ENCODE measurements around the gene HOXD8.

Gene HOXD8

DNA sequence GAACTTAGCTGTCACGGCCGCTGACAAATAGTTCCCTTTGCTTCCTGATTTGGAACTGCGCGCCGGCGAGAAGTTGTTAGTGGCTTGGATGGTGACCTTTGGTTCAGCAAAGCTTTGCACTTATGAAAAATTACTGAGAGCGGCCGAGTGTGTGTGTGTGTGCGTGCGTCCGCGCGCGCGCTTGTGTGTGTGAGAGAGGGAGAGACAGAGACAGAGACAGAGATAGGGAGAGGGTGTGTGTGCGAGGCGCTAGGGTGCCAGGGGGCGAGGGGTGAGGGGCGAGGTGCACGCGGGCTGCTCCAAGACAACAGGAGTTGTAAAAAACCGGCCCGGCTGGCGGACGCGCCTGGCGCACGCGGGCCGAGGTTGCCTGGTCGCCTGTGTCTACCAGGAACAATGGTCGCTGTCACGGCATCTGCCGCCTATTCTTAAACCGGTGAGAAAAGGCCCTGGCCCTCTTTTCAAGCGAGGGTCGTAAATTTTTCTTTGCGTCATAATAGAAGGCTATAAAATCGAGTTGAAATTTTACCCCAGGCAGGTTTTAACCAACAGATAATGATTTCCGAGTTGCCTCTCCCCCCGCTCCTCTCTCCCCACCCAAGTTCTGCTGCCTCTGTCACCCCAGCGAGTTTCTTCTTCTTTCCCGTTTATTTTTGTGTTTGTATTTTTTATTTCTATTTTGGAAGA is 28.1 kb downstream of the HOXD8 start:
- DNase-seq (ENCODE audit: low read depth in 1 of 2, low spot score in 1 of 2): no peak

DNA sequence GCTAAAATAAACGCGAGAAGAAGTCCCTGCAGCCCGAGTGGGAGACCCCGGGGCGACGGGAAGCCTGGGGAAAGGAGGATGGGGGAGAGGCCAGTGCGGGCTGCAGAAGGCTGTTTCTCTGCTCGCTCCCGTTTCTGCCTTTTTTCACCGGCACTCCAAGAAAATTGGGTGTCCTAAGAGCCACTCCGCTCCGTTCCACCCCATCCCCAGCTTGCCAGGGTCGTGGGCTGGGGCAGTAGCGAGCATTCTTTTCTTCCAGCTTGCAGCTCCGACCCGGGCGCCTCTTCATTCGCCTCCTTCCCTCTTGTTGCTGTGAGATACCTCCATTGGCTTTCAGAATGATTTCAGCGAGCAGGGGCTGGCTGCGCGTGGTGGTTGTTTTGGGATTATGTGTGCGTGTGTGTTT is 28.7 kb downstream of the HOXD8 start:
- DNase-seq (ENCODE audit: low read depth in 1 of 2, low spot score in 1 of 2): no peak

DNA sequence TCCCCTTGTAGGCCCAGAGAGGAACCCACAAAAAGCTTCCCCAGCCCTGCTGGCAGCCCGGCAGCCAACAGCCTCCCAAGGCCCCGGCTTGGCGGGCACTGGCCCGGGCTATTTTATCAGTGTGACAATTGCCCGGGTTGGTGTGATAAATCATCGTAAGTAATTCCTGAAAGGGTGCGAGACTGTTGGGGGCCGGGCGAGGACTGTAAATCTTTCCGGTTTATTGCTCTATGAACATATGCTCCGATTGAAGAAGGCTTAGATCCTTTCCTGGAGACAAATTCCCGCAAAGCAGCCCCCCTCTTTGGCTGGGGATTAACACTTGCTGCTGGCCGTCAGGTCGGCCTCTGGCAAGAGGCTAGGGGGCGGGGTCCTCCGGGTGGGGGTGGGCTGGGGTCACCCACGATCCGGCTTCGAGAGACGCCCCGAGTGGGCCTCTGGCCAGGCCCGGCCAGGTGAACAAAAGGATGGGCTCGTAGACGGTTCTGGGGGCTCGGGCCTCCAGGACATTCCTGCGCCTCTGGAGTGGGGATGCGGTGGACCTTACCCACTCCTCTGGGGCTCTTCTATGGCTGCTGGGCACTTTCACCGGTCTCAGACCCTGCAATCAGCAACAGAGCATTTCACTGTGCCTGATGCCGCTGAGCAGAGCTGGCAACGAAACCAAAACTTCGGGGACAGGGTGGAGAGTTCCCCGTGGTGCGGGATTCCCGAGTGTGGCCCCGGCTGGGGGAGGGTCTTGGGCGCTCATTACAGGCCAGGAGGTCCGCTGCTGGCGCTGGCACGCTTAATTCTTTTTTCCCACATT is 29.6 kb downstream of the HOXD8 start:
- no peak for DNase-seq (ENCODE audit: low read depth in 1 of 2, low spot score in 1 of 2)

DNA sequence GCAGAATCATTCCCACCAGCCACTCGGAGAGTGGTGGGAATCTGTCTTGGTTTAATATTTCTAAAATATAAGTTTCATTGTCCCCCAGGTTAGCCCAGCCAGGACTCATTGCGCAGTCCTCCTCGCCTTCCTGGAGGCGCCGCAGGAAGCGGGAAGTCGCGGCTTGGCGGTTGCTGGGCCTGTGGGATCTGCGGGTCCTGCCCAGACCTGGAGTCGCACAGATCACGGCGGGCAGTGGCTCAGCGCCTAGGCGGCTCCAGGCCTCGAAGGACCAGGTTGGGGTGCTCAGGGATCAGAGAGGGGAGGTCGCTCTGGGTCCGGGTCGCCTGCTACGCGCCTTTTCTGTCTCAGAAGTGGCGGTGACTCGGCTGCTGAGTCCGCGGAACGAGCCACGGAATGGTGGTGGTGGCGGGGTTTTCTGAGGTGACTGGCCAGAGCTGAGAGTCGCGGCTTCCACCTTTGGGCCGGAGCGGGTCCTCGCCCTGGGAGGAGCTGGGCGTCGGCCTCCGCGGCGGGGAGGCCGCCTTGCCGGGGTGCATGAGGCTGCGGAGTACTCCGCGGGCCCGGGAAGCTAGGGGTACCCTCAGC is 30.3 kb downstream of the HOXD8 start:
- no peak for DNase-seq (ENCODE audit: low read depth in 1 of 2, low spot score in 1 of 2)

DNA sequence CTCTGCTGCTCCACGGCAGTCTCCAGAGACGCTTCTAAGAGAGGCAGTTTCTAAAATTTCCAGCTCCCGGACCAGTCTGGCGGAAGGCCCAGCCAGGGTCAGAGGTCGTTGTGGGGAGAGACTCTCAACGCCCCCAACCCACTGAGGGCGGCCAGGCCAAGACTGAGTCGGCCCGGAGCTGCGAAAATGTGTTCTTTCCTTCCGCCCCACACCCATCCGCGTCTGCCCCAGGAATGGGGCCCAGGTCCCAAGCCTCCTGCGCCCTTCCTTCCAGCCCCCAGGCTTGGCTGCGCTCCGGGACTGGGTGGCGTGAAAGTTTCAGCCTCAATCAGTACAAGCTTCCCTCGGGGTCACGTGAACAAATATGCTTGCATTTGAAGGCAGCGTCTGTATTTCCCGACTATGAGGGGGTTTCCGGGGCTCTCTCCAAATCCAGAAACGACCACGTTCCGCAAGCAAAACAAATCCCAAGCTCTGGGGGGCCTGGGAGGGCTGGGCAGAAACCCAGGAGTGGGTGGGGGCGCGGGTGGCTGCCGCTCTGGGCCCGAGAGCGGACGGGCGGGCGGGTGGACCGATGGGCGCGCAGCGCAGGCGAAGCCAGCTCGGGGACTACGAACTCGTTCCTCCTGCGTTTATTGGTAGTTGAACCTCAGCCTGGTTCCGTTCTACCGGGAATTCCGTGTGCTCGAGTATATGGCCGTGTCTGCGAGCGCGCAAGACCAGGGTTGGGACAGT is 30.9 kb downstream of the HOXD8 start:
- DNase-seq (ENCODE audit: low read depth in 1 of 2, low spot score in 1 of 2): no peak

DNA sequence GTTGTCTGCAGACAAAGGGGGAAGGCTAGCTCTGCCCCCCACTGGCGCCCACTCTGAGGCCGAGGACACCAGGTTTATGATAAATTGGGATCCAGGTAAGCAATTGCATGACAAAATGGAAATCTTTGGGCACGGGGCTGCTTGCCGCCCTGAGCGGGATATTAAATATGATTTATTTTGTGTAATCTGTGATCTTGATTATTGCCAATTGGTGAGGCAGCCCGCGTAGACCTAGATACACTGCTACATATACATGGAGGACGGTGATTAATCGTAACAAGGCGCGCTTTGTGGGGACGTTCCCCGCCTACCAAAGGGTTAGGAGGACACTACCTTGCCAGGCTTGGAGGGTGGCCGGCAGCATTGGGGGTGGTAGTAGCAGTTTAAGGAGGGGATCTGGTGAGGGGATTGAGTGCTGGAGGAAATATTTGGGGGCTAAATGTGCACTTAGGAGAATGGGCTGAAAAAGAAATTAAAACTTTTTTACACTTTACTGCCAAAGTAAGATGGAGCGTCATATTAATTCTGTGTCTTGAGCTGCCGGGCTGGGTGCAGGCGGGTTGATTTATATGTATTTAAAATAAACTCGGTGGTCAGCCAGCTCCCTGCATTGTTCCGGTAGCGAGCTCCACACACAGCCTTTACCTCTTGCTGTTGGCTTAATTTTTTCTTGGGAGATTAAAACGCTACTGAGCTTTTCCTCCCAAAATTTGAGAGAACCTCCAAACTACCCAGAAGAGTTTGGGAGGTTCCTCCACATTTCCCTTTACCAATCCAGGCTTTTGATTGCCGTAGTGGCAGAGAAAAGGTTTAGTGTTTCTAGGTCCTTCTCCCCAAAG is 31.7 kb downstream of the HOXD8 start:
- DNase-seq (ENCODE audit: low read depth in 1 of 2, low spot score in 1 of 2): no peak

DNA sequence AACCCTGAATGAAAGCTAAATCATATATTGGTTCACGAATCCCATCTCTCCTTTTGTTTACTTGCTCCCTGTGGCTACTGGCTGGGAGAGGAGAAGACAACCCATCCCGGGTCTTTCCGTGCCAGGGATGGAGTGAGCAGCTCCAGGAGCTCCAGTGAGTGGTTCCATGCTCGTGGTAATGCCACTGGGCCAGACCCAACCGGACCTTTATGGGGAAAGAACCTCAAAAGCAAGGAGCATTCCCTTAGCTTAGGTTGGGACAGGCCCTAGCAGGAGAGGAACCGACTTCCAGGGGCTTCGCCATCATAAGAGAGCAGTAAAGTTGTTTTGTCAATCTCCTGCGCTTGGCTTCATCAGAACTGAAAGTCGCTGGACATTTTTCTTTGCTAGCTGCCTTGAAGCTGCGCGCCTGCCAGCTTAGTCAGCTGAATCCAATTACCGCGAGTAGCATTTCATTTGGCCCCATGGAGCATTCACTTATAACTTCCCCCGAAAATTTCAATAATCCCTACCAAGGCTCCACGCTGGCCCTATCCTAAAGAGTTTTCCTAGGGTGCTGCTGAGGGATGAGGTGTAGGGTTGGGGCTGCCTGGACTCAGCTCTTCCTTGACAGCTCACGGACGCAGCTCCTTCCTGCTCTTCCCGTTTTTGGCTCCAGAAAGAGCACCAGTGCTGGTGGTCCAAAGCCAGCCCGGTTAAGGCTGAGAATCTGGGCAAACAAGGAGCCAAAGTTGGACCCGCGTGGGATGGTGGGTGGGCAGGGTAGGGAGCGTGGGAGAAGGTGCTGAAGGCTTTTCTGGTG is 32.5 kb downstream of the HOXD8 start:
- no peak for DNase-seq (ENCODE audit: low read depth in 1 of 2, low spot score in 1 of 2)

DNA sequence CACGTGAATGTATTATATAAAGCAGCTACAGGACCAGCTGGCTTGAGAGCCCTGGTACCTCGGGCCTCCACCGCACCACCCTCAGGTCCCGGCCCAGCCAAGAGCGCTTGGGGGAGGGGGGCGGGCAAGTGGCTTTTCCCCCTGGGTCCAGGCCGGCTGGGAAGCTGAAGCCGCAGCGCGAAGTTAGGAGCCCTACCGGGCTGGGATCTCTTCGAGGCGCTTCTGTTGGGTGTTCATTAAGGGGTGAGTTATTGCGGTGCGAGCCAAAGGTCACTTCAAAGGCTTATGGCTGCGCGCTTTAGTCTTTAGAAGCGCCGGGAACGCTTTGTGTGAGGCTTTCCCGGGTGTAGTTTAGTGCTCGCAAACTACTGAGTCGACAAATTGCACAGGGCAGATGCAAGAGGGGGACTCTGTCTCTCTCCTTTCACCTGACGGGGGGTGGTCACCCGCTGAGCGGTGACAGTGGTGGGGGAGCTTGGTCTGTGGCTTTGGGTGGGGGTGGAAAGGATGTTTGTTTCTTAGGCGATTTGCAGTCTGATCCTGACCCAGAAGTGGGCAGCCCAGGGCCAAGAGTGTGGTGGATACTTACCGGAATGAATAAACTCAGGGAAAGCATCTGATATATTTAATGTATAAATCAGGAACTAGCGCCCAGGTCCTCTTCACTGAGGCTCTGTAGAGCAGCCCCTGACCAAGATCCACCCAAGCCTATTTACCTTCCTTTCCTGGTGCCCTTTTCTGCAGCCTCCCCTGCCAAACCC is 33.6 kb downstream of the HOXD8 start:
- no peak for DNase-seq (ENCODE audit: low read depth in 1 of 2, low spot score in 1 of 2)

DNA sequence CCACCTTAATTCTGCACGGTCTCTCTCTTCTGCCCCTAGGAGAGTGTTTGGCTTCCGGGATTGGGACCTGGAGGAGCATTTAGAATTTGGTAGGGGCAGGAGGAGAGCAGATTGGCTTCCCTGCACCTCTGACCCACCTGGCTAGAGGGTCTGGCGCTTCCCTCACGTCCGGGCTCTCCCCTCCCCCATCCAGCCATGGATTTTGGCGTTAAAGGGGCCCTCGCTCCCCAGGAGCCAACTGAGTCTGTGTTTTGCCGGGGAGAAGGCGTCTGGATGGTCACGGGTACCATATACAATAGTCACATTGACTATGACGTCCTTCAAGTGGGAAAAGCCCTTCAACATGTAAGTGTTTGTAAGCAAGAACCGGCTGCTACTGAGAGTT is 34.2 kb downstream of the HOXD8 start:
- no peak for DNase-seq (ENCODE audit: low read depth in 1 of 2, low spot score in 1 of 2)

DNA sequence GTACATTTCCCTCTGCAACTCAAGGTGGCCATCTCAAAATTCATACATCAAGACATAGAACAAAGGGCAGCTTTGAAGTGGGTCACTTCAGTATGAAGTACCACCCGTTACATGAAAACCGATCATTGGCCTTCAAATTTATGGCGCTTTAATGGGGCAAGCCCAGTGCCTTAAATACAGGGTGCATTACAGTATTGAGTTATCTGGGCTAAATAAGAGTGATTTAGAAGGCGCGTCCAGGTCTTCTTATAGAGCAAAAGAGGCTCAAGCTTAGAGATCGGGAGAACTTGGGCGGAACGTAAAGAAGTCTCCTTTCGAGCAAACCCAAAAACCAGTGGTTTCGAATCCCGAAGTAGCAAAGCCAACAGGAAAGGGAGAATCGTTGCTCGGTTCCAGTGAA is 34.7 kb downstream of the HOXD8 start:
- DNase-seq (ENCODE audit: low read depth in 1 of 2, low spot score in 1 of 2): no peak

DNA sequence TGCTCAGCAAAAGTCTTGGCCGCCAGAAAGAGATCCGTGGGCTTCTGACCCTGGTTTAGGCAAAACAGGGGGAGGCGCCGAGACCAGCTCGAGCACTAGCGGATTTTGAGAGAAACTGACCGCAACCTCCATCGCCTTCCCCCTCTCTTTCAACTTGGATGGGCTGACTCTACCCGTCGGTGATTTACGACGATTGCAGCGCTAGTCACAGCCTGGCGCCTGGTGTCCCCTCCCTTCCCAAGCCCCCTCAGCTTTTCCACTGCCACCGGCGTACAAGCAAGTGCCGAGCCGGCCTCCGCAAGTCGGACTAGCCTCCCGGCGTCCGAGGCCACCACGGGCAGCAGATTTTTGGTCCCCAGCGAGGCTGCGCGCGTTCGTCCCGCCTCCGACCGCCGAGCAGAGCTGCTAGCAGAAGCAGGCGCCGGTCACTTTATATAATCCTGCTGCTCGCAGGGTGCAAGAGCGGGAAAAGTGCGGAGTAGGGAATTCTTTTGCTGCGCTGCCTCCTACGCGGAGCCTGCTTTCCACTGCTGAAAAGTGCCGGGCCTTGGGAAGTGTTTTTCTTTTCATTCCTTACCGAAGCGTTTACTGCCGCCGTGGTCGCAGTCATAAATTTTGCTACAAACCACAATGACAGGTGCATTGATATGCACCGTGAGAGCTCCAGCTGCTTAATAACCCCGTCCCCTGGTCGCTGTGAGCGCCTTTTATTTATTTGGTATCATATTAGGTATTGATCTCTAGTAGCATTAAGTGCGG is 35.3 kb downstream of the HOXD8 start:
- no peak for DNase-seq (ENCODE audit: low read depth in 1 of 2, low spot score in 1 of 2)

DNA sequence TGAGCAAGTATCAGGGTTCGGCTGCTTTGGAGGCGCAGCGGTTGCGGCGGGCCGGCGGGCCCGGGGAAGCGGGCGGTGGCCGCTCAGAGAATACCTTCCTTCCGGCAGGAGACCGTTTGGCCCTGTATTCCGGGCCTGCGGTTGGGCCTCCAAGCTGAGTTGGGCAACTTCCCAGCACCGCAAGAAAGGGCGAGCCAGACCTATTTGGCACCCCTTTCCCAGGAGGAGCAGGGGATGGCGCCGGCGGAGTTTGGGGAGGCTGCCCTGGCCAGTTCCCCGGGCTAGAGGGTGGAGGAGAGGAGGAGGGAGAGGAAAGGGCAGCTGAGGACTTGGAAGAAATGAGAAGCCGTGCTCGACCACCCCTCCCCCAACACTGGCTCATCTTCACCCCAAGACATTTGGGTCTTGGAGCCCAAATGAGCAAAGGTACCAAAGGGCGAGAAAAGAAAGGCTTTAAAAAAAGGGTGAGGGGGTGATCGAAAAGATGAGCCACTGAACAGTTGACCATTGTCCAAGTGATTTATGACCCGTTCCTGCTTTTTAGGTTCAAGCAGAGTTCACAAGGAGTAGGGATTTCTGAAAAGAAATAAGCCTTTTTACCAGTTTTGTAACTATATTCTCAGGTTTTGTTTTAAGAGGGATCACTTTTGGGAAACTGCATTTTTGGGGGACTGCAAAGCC is 36.0 kb downstream of the HOXD8 start:
- no peak for DNase-seq (ENCODE audit: low read depth in 1 of 2, low spot score in 1 of 2)

DNA sequence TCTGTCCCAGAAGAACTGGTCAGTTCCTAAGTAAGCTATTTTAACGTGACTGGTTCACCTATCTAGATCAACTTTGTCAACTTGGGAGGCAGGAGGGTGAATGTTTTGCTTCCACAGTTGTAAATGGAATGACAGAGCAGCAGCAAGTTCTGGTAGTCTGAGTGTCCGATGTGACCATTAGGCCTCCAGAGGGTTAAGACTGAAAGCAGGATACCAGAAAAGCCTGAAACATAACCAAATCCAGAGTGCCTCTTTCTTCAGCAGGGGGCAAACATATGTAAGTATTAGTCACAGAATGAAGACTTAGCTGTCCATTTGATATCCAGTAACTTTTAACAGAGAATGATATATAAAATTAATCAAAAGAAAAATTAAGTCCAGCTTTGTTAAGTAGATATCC is 36.8 kb downstream of the HOXD8 start:
- no peak for DNase-seq (ENCODE audit: low read depth in 1 of 2, low spot score in 1 of 2)

DNA sequence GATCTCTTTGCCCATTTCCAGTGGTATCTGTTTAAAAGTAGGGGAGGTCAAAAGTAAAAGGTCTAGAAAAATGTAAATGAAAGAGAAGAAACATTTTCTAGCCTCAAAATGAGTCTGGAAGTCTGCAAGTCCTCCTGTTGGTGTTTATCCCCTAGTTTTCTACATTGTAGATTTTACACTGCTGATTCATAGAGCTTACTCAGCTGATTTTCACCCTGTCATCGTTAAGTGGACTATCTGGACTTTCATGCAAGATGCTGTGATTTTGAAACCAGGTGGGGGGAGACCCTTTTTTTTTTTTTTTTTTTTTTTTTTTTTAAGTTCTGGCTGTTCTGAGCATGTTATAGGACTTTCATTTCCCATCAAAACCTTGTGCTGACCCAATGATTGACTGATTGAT is 37.9 kb downstream of the HOXD8 start:
- no peak for DNase-seq (ENCODE audit: low read depth in 1 of 2, low spot score in 1 of 2)

DNA sequence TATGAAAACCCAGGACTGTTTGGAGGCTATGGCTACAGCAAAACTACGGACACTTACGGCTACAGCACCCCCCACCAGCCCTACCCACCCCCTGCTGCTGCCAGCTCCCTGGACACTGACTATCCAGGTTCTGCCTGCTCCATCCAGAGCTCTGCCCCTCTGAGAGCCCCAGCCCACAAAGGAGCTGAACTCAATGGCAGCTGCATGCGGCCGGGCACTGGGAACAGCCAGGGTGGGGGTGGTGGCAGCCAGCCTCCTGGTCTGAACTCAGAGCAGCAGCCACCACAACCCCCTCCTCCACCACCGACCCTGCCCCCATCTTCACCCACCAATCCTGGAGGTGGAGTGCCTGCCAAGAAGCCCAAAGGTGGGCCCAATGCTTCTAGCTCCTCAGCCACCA is 39.7 kb downstream of the HOXD8 start:
- DNase-seq (ENCODE audit: low read depth in 1 of 2, low spot score in 1 of 2): no peak

DNA sequence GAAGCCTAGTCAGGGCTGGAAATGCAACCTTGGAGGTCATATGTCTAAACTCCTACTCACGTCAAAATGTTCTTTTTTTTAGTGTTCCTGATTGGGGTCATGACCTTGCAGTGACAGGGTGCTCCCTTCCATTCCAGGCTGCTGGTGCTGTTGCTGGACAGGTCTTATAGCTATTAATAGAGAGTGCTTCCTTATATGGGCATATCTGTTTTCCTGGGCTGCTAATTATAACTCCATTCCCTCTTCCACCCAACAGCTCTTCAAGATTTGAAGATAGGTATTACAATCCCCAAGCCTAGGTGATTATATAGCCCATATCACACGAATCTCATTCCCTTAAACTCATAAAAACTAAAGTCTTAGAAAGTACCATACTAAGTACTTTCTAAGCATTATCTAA is 40.2 kb downstream of the HOXD8 start:
- no peak for DNase-seq (ENCODE audit: low read depth in 1 of 2, low spot score in 1 of 2)

DNA sequence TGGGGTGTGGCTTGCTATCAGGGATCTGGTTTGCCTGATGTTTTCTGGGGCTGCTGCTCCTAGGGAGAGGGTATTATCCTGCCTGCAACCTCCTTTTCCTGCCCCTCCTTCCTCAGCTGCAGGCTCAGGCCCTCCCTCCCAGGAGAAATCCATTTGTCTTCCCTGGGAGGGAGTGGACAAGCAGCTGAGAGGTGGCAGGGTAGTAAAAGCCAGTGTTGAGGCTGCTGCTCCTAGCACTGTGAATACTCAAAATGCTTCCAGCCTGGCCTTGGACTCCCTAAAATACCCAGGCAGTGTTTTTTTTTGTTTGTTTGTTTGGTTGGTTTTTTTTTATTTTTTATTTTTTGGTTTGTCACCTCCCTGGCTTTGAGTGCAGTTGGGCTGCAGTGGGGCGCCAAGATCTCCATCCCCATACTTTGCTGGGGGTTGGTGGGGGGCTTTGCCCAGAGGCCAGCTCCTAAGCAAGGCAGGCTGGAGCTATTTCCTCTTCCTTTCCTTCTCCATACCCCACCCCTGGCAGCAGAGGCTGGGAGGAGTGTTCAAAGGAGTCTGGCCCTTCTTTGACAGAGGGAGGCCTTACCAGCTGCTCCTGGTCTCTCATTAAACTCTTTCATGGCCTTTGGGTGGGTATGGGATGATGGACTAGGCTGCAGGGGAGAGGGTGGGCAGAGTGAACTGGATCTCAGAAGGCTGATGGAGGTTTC is 41.2 kb downstream of the HOXD8 start:
- DNase-seq (ENCODE audit: low read depth in 1 of 2, low spot score in 1 of 2): no peak

All from stimulated activated CD4-positive, alpha-beta T cell treated with anti-CD3 and anti-CD28 coated beads, Interleukin-15, amount 100 ng/mL, for 1 hour (primary cell).